Upper lobe of left lung (tissue), 4 donors: Measurements from ENCODE around the gene SLCO6A1.

Source experiments
- EP300 ChIP-seq, 4 donors: sonication (generic); formaldehyde crosslinking; IDR thresholded peaks; one replicate each; pipeline ENCODE4 v1.5.1; 2017; ENCODE audit warnings: antibody characterized with exemption in 4 of 4, control low read depth in 2 of 4
- POLR2A ChIP-seq, 4 donors: fragments of 450-650 bp; IDR thresholded peaks; one replicate each; pipeline ENCODE4 v1.5.1; 2016 to 2017; ENCODE audit warnings: antibody characterized with exemption in 4 of 4, mild to moderate bottlenecking in 2 of 4
- POLR2AphosphoS5 ChIP-seq, 2 donors: sonication (generic); formaldehyde crosslinking; IDR thresholded peaks; one replicate each; pipeline ENCODE4 v1.5.1; 2017; ENCODE audit warnings: antibody characterized with exemption in 2 of 2
- TF ChIP-seq, protein P1 (sequence below), 6 experiments: fragments of 450-650 bp in 4 of 6; fragments of 200-600 bp in 2 of 6; sonication (generic) in 2 of 6; IDR thresholded peaks; one replicate each; pipeline ENCODE4 v1.5.1; 2016 to 2019; ENCODE audit warnings: antibody characterized with exemption in 6 of 6

DNA sequence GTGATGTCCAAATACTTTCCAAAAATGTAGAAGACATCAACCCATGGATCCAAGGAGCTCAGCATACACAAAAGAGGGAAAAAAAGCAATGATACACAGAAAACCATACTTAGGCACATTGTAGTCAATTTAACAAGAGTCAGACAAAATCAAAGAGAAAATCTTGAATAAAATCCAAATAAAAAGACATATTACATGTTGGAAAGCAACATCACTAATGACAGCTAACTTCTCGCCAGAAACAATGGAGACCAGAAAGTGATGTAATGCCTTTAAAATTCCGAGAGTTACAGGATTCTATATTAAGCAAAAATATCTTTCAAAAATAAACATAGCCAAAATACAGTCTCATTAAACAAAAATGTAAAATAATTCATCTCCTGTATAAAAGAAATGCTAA lies 122.9 kb downstream of the SLCO6A1 start:
- TF ChIP-seq POLR2A (IDR thresholded peaks at IDR 0.05) (no peak), POLR2AphosphoS5 (IDR thresholded peaks at IDR 0.05) (no peak), EP300 (IDR thresholded peaks at IDR 0.05) (no peak)
- TF ChIP-seq, protein P1, sequence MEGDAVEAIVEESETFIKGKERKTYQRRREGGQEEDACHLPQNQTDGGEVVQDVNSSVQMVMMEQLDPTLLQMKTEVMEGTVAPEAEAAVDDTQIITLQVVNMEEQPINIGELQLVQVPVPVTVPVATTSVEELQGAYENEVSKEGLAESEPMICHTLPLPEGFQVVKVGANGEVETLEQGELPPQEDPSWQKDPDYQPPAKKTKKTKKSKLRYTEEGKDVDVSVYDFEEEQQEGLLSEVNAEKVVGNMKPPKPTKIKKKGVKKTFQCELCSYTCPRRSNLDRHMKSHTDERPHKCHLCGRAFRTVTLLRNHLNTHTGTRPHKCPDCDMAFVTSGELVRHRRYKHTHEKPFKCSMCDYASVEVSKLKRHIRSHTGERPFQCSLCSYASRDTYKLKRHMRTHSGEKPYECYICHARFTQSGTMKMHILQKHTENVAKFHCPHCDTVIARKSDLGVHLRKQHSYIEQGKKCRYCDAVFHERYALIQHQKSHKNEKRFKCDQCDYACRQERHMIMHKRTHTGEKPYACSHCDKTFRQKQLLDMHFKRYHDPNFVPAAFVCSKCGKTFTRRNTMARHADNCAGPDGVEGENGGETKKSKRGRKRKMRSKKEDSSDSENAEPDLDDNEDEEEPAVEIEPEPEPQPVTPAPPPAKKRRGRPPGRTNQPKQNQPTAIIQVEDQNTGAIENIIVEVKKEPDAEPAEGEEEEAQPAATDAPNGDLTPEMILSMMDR (IDR thresholded peaks at IDR 0.05): no peak
